Cardiac fibroblast (primary cell): ENCODE results near the gene SNCAIP.

Experiments used
- DNase-seq, 2 donors: peaks; one replicate each; pipeline versions ENCODE4 v3.0.0 to v3.0.0-alpha.2; 2010; ENCODE audit warnings: low read depth in 2 of 2
- H3K4me3 ChIP-seq, 2 donors: replicated peaks in 1 of 2; 1 replicate in 1 of 2; 2 replicates in 1 of 2; pipeline ENCODE4 v1.5.1; 2011; ENCODE audit warnings: low read depth in 2 of 2, low read length in 2 of 2, mild to moderate bottlenecking in 2 of 2, moderate library complexity in 1 of 2
- CTCF ChIP-seq: IDR thresholded peaks from one replicate; pipeline ENCODE4 v1.5.1; 2011; ENCODE audit warnings: low read depth, mild to moderate bottlenecking, low read length, inconsistent platforms

Gene SNCAIP

GRCh38 chr5:122311961-122312590 is at the start of gene SNCAIP:
Gene SNCAIP (plus strand): TSS chr5:122312237. CDS start chr5:122391135, 78,898 bp downstream.
- DNase-seq = peak; percentile 38 to 48
- peak within 1 kb of the TSS; percentile 50 to 57 for H3K4me3 ChIP-seq
- TF ChIP-seq CTCF = no peak

- peak; percentile 28 to 68 for DNase-seq
- no peak overlapping the region for H3K4me3 ChIP-seq
- no peak for TF ChIP-seq CTCF
These were observed 48.5 kb upstream of the SNCAIP start for GRCh38 chr5:122263352-122264030.

GRCh38 chr5:122264610-122265009 is 47.4 kb upstream of the SNCAIP start:
- H3K4me3 ChIP-seq = no peak overlapping the region
- no peak for TF ChIP-seq CTCF
- no peak for DNase-seq

- DNase-seq = no peak
- no peak for TF ChIP-seq CTCF
- H3K4me3 ChIP-seq = no peak overlapping the region
These were observed 44.9 kb upstream of the SNCAIP start for GRCh38 chr5:122267185-122267584.

- TF ChIP-seq CTCF = no peak
- DNase-seq = no peak
- no peak overlapping the region for H3K4me3 ChIP-seq
These were observed 38.3 kb upstream of the SNCAIP start for GRCh38 chr5:122273696-122274095.

GRCh38 chr5:122283592-122283991 is 28.4 kb upstream of the SNCAIP start:
- no peak for DNase-seq
- H3K4me3 ChIP-seq = no peak overlapping the region
- TF ChIP-seq CTCF = no peak

- no peak for TF ChIP-seq CTCF
- H3K4me3 ChIP-seq = no peak overlapping the region
- no peak for DNase-seq
These were observed 25.5 kb upstream of the SNCAIP start for GRCh38 chr5:122286541-122286940.
